ENCODE results near the gene COPE.

DNA sequence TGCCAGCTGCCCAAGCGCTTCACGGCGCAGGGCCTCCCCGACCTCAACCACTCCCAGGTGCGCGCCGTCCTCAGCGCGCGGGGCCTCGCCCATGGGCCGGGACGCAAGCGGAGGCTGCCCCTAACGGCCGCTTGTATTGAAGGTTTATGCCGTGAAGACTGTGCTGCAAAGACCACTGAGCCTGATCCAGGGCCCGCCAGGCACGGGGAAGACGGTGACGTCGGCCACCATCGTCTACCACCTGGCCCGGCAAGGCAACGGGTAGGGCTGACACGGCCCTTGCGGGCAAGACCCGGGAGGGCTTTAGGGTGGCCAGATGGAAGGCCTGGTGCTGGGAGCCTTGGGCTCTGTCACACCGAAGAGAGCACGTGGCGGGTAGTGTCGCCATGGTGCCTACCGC is 64.2 kb downstream of the COPE start:
- TF ChIP-seq, protein P1, sequence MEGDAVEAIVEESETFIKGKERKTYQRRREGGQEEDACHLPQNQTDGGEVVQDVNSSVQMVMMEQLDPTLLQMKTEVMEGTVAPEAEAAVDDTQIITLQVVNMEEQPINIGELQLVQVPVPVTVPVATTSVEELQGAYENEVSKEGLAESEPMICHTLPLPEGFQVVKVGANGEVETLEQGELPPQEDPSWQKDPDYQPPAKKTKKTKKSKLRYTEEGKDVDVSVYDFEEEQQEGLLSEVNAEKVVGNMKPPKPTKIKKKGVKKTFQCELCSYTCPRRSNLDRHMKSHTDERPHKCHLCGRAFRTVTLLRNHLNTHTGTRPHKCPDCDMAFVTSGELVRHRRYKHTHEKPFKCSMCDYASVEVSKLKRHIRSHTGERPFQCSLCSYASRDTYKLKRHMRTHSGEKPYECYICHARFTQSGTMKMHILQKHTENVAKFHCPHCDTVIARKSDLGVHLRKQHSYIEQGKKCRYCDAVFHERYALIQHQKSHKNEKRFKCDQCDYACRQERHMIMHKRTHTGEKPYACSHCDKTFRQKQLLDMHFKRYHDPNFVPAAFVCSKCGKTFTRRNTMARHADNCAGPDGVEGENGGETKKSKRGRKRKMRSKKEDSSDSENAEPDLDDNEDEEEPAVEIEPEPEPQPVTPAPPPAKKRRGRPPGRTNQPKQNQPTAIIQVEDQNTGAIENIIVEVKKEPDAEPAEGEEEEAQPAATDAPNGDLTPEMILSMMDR (IDR thresholded peaks at IDR 0.05), result no peak
- TF ChIP-seq POLR2A (IDR thresholded peaks at IDR 0.05), result no peak
